Fibroblast of mammary gland (primary cell): ENCODE data around the gene RAMP3.

Source experiments
- DNase-seq: peaks from one replicate; pipeline ENCODE4 v3.0.0-alpha.2; 2010; ENCODE audit warnings: low read depth
- H3K4me3 ChIP-seq: 2 replicates; pipeline ENCODE4 v1.5.1; 2011; ENCODE audit warnings: low read depth, mild to moderate bottlenecking, low read length, moderate library complexity; ENCODE audit not compliant: control insufficient read depth
- CTCF ChIP-seq: conservative IDR thresholded peaks from 2 replicates; pipeline ENCODE4 v1.5.1; 2011; ENCODE audit warnings: low read depth, low read length, inconsistent platforms; ENCODE audit not compliant: control insufficient read depth, insufficient read depth

RAMP3 gene

GRCh38 chr7:45211066-45211465, 53.5 kb downstream of the RAMP3 start:
- no peak for TF ChIP-seq CTCF

GRCh38 chr7:45211958-45212357, 54.4 kb downstream of the RAMP3 start:
- DNase-seq: no peak
- H3K4me3 ChIP-seq: no peak overlapping the region
- TF ChIP-seq CTCF: no peak

More at GRCh38 chr7:45211066-45211465, 53.5 kb downstream of the RAMP3 start:
- no peak for DNase-seq
- no peak overlapping the region for H3K4me3 ChIP-seq

- TF ChIP-seq CTCF: no peak
- H3K4me3 ChIP-seq: no peak overlapping the region
- no peak for DNase-seq
Measured at GRCh38 chr7:45212606-45213005, 55.0 kb downstream of the RAMP3 start.

- DNase-seq: no peak
- no peak for TF ChIP-seq CTCF
Measured at GRCh38 chr7:45215601-45216062, 58.0 kb downstream of the RAMP3 start.

GRCh38 chr7:45216181-45216580, 58.6 kb downstream of the RAMP3 start:
- DNase-seq: no peak
- H3K4me3 ChIP-seq: no peak overlapping the region
- TF ChIP-seq CTCF: no peak

More at GRCh38 chr7:45215601-45216062, 58.0 kb downstream of the RAMP3 start:
- H3K4me3 ChIP-seq: no peak overlapping the region

GRCh38 chr7:45216622-45217165, 59.1 kb downstream of the RAMP3 start:
- H3K4me3 ChIP-seq: no peak overlapping the region
- TF ChIP-seq CTCF: no peak
- no peak for DNase-seq

- TF ChIP-seq CTCF: peak; percentile 54
- H3K4me3 ChIP-seq: no peak overlapping the region
- peak; percentile 7 for DNase-seq
Measured at GRCh38 chr7:45217358-45217757, 59.8 kb downstream of the RAMP3 start.
